Erythroblast (primary cell): ENCODE data around the gene TEAD1.
"Not testable (repeated sequence)": the region's sequence is repeated elsewhere in the genome, so short reads cannot be mapped to it uniquely, and the experiment has no call there.

Experiments used
- DNase-seq, 2 experiments: peaks; one replicate each; lab custom pipeline; 2025; lab: John Stamatoyannopoulos, UW
- GATA1 ChIP-seq: IDR thresholded peaks from 2 replicates; pipeline ENCODE4 v1.6.1; 2011; ENCODE audit warnings: low read depth, mild to moderate bottlenecking, control low read depth, low read length, moderate library complexity
- POLR2A ChIP-seq: IDR thresholded peaks from 2 replicates; pipeline ENCODE4 v1.6.1; 2011; ENCODE audit warnings: mild to moderate bottlenecking, low read length

The TEAD1 gene

DNA sequence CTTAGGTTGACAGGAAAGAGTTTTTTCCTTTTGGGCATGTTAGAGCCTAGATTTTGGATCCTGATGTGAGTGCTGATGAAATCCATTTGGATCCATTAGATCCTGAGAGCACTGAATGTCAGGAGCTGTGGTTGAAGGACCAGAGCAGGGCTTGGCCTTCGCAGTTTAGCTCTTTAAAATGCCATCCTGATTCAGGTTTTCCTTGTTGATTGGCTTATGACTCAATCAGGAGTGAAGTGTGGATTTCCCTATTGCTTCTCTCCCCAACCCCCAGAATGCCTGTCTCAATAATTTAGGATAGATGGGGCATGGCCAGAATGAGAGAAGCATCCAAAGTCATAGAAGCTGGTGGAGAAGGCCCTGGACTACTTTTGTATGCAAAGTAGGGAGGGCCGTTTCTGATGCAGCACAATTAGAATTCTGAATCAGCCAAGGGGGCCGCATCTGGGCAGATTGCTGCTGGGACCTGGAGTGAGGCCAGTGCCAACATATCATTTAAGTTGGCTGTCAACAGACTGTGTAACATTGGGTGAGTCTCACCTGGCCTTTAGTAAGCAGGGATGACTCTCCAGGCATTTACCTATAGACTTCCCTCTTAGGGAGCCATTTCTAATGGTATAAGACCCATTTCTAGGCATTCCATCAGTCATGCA is 80.5 kb downstream of the TEAD1 start:
- no peak for TF ChIP-seq POLR2A
- TF ChIP-seq GATA1 = no peak
- no peak for DNase-seq

GRCh38 chr11:12755510-12756453 is 81.6 kb downstream of the TEAD1 start:
- DNase-seq = no peak
- TF ChIP-seq POLR2A (no peak), GATA1 (no peak)

GRCh38 chr11:12756454-12756806 is 82.2 kb downstream of the TEAD1 start:
- no peak for DNase-seq
- TF ChIP-seq POLR2A = no peak
- no peak for TF ChIP-seq GATA1

- TF ChIP-seq GATA1 (no peak), POLR2A (no peak)
- no peak for DNase-seq
These were observed 82.6 kb downstream of the TEAD1 start for GRCh38 chr11:12756867-12757266.

GRCh38 chr11:12757416-12757815 is 83.2 kb downstream of the TEAD1 start:
- no peak for TF ChIP-seq POLR2A
- TF ChIP-seq GATA1 = no peak
- no peak for DNase-seq

- not testable (repeated sequence) for DNase-seq
These were observed 83.9 kb downstream of the TEAD1 start for GRCh38 chr11:12758117-12758516.

DNA sequence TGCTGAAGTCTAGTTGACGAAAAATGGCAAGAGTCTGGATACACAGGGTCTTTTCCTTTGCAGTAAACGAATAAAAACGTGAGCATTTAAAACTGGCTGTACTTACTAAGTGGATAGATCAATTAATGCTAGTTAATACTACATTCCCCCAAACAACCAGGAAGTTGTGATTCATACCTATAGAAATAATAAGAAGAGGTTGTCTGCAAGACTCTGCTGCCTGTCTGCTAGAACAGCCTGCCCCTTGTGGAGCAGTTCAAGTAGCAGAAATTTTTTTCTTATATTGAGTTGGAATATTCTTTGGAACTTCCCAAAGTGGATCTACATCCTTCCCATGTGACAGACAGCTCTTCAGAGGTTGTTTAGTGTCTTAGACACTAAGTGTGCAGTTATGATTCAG is 86.8 kb downstream of the TEAD1 start:
- no peak for DNase-seq
- TF ChIP-seq GATA1 = no peak
- no peak for TF ChIP-seq POLR2A

- DNase-seq = no peak
- TF ChIP-seq POLR2A (no peak), GATA1 (no peak)
These were observed 88.1 kb downstream of the TEAD1 start for GRCh38 chr11:12762278-12762677.

DNA sequence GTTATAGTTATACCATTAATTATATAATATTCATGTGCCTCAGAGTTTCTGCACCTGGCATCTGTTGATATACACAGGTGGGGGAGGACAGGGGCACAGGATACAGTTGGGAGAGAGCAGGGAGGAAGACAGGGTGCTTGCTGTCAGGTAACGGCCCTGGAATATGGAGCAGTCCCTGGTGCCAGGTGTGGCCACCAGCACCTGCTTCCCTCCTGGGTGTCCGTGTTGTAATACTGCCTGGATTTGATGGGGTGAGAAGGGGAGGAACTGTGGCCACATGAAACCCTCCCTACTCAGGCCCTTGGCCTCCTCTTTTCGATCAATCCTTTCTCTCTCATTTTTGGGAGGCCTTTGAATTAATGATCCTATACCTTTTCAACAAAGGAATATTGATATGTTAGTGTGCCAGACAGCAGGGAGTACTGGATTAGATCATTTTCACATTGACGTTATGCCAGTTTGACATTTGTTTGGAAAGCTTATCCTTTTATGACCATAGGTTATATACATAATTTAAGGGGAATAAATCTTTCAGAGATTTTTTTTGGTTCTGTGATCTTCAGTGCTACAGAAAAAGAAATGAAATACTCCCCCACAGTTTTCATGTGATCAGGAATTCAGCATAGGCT is 88.6 kb downstream of the TEAD1 start:
- TF ChIP-seq GATA1 = no peak
- no peak for TF ChIP-seq POLR2A

GRCh38 chr11:12764187-12764914 is 90.1 kb downstream of the TEAD1 start:
- TF ChIP-seq POLR2A (no peak), GATA1 (no peak)
- DNase-seq = no peak

More for the DNA sequence above, 88.6 kb downstream of the TEAD1 start:
- no peak for DNase-seq

- TF ChIP-seq POLR2A (no peak), GATA1 (no peak)
- DNase-seq = no peak
These were observed 91.2 kb downstream of the TEAD1 start for GRCh38 chr11:12765428-12765827.

DNA sequence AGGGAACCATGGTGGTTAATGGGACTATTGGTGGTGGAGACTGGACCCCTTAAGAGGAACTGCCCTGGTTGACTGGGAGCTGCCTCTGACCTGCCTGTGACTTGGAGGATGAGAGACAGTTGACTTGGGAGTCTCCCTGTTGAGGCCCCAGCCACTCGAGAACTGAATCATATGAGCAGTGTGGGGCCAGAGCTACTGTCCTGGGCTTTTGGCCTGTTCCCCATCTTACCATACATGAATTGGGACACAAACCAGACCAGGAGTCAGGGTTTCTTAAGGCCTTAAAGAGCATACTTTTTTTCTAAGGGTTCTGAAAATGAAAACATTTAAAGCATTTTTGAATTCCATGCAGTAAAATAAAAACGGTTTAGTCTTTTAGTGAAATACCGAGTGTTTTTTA is 92.8 kb downstream of the TEAD1 start:
- no peak for DNase-seq
- TF ChIP-seq POLR2A (no peak), GATA1 (no peak)

- no peak for DNase-seq
- TF ChIP-seq POLR2A = no peak
These were observed 93.4 kb downstream of the TEAD1 start for GRCh38 chr11:12767577-12767976.
